Fibroblast of villous mesenchyme (primary cell): ENCODE measurements around the gene FLRT3. TPM values are rescaled to one million over a fixed set of nuclear protein-coding genes. Genes with fewer than 3 reads are reported as not detected.

Experiments used
- DNase-seq: peaks from one replicate; pipeline ENCODE4 v3.0.0-alpha.2; 2010; ENCODE audit warnings: low read depth
- H3K4me3 ChIP-seq: 2 replicates; pipeline ENCODE4 v1.5.1; 2011; ENCODE audit warnings: low read depth, mild to moderate bottlenecking, low read length
- total RNA-seq: library from RNA; depleted of rRNA; stranded (reverse); fragments of >200 nt; gene quantifications from 2 replicates; pipeline ENCODE4 v1.2.3, GENCODE V29; 2012
- TF ChIP-seq, protein P1 (sequence below): IDR thresholded peaks from 2 replicates; pipeline ENCODE4 v1.5.1; 2012; ENCODE audit warnings: low read depth, mild to moderate bottlenecking, low read length; ENCODE audit not compliant: insufficient read depth

FLRT3 gene
- 2.2 and 2.6 TPM in 2 replicates for total RNA-seq

DNA sequence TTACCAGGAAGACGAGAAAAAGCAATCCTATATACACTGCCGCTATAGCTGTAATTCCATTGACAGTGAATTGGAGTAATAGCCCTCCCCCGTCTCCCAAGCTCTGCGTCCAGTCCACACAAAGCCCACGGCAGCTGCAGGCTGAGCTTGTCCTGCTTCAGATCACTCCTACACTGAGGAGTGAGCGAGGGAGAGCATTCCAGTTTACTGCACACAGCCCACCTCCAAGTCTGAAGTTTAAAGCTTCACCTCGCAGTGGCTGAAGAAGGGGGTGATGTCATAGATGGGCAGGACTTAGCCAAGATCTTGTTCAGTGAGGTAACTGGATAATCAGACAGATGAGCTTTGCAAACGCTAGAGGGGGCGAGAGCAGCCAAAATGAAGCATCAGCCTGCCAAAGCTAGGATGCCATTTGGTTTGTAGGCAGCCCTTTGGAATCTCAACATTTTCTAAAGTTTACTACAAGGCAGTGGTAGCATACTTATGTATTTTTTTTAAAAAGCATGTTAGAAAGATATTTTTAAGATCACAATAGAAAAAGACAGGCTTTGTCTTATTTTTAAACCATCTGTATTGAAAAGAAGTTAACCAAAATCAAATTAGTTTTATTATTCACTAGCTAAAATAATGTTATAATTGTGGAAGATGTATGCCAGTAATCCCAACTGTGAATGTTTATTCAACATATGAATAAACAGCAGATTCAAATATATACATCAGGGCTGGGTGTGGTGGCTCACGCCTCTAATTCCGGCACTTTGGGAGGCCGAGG lies at the start of gene FLRT3:
Gene FLRT3 (minus strand): TSS at position 213 of the 772 bp plus-strand sequence. CDS start 10,106 bp downstream, outside the sequence.
- TF ChIP-seq, protein P1, sequence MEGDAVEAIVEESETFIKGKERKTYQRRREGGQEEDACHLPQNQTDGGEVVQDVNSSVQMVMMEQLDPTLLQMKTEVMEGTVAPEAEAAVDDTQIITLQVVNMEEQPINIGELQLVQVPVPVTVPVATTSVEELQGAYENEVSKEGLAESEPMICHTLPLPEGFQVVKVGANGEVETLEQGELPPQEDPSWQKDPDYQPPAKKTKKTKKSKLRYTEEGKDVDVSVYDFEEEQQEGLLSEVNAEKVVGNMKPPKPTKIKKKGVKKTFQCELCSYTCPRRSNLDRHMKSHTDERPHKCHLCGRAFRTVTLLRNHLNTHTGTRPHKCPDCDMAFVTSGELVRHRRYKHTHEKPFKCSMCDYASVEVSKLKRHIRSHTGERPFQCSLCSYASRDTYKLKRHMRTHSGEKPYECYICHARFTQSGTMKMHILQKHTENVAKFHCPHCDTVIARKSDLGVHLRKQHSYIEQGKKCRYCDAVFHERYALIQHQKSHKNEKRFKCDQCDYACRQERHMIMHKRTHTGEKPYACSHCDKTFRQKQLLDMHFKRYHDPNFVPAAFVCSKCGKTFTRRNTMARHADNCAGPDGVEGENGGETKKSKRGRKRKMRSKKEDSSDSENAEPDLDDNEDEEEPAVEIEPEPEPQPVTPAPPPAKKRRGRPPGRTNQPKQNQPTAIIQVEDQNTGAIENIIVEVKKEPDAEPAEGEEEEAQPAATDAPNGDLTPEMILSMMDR: peak; percentile 85
- peak within 1 kb of the TSS; percentile 71 for H3K4me3 ChIP-seq
- DNase-seq: peak; percentile 96

DNA sequence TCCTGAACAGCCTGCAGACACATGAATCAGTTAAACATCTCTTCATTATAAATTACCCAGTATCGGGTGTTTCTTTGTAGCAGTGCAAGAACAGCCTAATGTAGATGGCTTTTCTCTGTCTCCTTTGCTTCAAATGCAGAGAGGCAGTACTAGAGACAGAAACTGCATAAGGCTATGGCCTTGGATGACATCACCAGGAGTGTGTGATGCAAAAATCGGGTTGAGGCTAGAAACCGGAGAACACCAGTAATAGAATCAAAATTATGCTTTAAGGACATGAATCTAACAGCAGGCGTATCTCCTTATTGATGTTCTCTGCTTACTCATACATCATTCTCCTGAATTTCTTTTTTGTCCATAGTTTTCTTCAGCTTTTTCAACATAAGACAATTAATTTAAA lies 49.3 kb upstream of the FLRT3 start:
- TF ChIP-seq, protein P1: no peak
- no peak for DNase-seq
- H3K4me3 ChIP-seq: no peak overlapping the region

- TF ChIP-seq, protein P1: no peak
- no peak for DNase-seq
- H3K4me3 ChIP-seq: no peak overlapping the region
Observed at GRCh38 chr20:14385176-14385740, 47.8 kb upstream of the FLRT3 start.

DNA sequence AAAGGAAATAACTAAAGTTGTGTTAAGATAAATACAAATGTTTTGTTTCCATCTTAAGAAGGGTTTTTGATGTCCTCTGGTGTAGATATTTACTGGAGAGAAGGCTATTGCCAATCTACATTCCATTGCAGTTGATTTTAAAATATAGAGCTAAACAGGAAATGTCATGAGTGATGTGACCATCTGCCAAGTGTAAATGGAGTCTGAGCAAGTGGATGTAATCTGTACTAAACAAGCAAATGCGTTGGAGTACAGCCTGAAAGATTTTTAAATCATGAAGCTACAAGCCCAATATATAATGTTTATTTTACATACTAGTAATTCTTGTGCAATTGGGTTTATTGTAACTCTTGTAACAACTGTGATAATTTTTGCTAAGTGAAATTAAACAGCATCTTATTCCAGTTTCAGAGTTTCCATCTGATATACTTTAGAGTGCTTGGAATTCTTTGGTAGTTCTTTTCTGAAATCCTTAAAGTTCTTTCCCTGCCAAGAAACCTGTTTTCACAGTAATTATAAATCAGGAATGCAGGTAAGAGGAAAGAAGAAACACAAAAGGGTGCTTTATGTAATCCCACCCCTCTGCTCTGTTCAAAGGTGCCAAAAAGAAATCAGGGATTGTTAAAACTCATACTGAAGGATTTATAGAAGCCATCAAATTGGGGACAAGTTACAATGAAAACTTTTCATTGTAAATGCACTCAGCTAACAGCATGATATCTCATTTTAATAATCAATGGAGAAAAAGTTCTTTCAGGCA lies 47.2 kb upstream of the FLRT3 start:
- H3K4me3 ChIP-seq: no peak overlapping the region
- DNase-seq: peak; percentile 14
- TF ChIP-seq, protein P1: no peak

GRCh38 chr20:14383335-14383734 lies 45.9 kb upstream of the FLRT3 start:
- TF ChIP-seq, protein P1: no peak
- no peak overlapping the region for H3K4me3 ChIP-seq
- DNase-seq: no peak

DNA sequence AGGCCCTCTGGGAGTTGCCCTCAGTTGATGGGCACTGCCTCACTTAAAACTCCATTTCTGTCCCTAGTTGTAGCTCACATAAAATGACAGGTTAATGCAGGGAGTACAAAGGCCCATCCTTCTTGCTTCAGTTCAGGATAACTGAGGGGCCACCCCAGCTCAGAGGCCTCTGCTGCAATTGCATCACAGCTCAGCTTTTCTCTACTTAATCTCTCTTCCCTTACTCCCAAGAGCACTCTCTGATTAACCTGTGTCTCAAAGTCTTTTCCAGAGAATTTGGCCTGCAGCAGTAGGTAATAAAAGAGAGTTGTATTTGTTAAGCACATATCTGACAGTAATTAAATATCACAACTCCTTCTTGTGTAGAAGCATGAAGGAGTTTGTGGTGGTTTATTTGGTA lies 40.9 kb upstream of the FLRT3 start:
- TF ChIP-seq, protein P1: no peak
- no peak overlapping the region for H3K4me3 ChIP-seq

More for the DNA sequence above, 40.9 kb upstream of the FLRT3 start:
- DNase-seq: no peak
